Spleen (tissue), 7 donors: ENCODE data around the gene OR2L3.

ENCODE experiments used
- CTCF ChIP-seq, 11 experiments: fragments of 200-600 bp in 7 of 11; fragments of 450-650 bp in 4 of 11; sonication (generic) in 4 of 11; IDR thresholded peaks in 8 of 11; conservative IDR thresholded peaks in 3 of 11; 1 replicate in 7 of 11; 2 replicates in 4 of 11; pipeline versions ENCODE4 v1.4.0 to v1.8.0; 2016 to 2021; ENCODE audit warnings: antibody characterized with exemption in 11 of 11, inconsistent platforms in 4 of 11, mild to moderate bottlenecking in 1 of 11
- POLR2A ChIP-seq, 3 donors: fragments of 450-650 bp; IDR thresholded peaks; one replicate each; pipeline ENCODE4 v1.5.1; 2017; ENCODE audit warnings: antibody characterized with exemption in 3 of 3, mild to moderate bottlenecking in 1 of 3
- donor health status: DM: no; HTN: no; CAD: no; lungs with moderate emphysema.
- donor health status: DM: no; HTN: no; CAD: no.
- donor health status: DM: no; HTN: no; CAD: no.

GRCh38 chr1:248007778-248008177 lies 38.9 kb upstream of the OR2L3 start:
- no peak for TF ChIP-seq CTCF (IDR thresholded peaks at IDR 0.05 in 8 of 11, conservative IDR thresholded peaks at IDR 0.05 in 3 of 11)
- no peak for TF ChIP-seq POLR2A (IDR thresholded peaks at IDR 0.05)
